RWPE2 (cell line): Measurements from ENCODE around the gene MYL12B.
A peak's percentile ranks its signal among the peaks of the same experiment; 100 is the strongest.
"Not testable (repeated sequence)": the region's sequence is repeated elsewhere in the genome, so short reads cannot be mapped to it uniquely, and the experiment has no call there.

Experiments
- ATAC-seq: fragments of 200-7000 bp; cut with Tn5 transposase; 3 replicates; pipeline ENCODE4 v1.9.1; 2021; ENCODE audit warnings: low read depth
- DNase-seq: peaks from one replicate; pipeline ENCODE4 v3.0.0-alpha.2; 2020; ENCODE audit warnings: low spot score
- H3K27ac ChIP-seq: fragments of 450-650 bp; 2 replicates; pipeline ENCODE4 v1.5.1; 2017; ENCODE audit warnings: mild to moderate bottlenecking; ENCODE audit not compliant: poor library complexity, severe bottlenecking
- H3K27me3 ChIP-seq: fragments of 250-450 bp; sonication (Bioruptor Pico); 2 replicates; pipeline ENCODE4 v1.5.1; 2021; ENCODE audit warnings: mild to moderate bottlenecking, moderate library complexity; ENCODE audit not compliant: insufficient read depth, poor library complexity, severe bottlenecking
- H3K36me3 ChIP-seq: fragments of 250-450 bp; sonication (Bioruptor Pico); 2 replicates; pipeline ENCODE4 v1.5.1; 2020; ENCODE audit warnings: low read depth, mild to moderate bottlenecking, moderate library complexity
- H3K4me1 ChIP-seq: fragments of 250-450 bp; sonication (Bioruptor Pico); 2 replicates; pipeline ENCODE4 v1.5.1; 2021; ENCODE audit warnings: mild to moderate bottlenecking, moderate library complexity; ENCODE audit not compliant: insufficient read depth, poor library complexity, severe bottlenecking
- H3K4me3 ChIP-seq: fragments of 250-450 bp; sonication (Bioruptor Pico); 2 replicates; pipeline ENCODE4 v1.5.1; 2021; ENCODE audit warnings: mild to moderate bottlenecking, moderate library complexity; ENCODE audit not compliant: severe bottlenecking
- H3K9me3 ChIP-seq: fragments of 250-450 bp; sonication (Bioruptor Pico); 2 replicates; pipeline ENCODE4 v1.5.1; 2021; ENCODE audit warnings: mild to moderate bottlenecking, moderate library complexity; ENCODE audit not compliant: severe bottlenecking
- CTCF ChIP-seq: fragments of 450-650 bp; IDR thresholded peaks from one replicate; pipeline ENCODE4 v1.5.1; 2017; ENCODE audit warnings: mild to moderate bottlenecking, moderate library complexity; ENCODE audit not compliant: poor library complexity, severe bottlenecking

MYL12B gene

GRCh38 chr18:3313685-3314084, 51.8 kb downstream of the MYL12B start:
- Histone ChIP-seq H3K4me1 (peaks cover under 1% of the 10 kb centered on the region), H3K27me3 (no peaks in the 10 kb centered on the region), H3K4me3 (no peak overlapping the region), H3K27ac (no peak overlapping the region), H3K9me3 (no peaks in the 10 kb centered on the region), H3K36me3 (no peaks in the 10 kb centered on the region)
- DNase-seq, result no peak
- no peak for TF ChIP-seq CTCF
- no peak for ATAC-seq

- H3K27ac ChIP-seq, ATAC-seq: not testable (repeated sequence)
Measured at GRCh38 chr18:3315344-3315743, 53.4 kb downstream of the MYL12B start.

GRCh38 chr18:3319399-3319798, 57.5 kb downstream of the MYL12B start:
- H3K27ac ChIP-seq, result no peak overlapping the region
- H3K36me3 ChIP-seq, result no peaks in the 10 kb centered on the region
- peaks cover 43% of the 10 kb centered on the region for H3K4me1 ChIP-seq
- H3K9me3 ChIP-seq, result no peaks in the 10 kb centered on the region
- DNase-seq (no peak), ATAC-seq (no peak)
- no peaks in the 10 kb centered on the region for H3K27me3 ChIP-seq
- no peak overlapping the region for H3K4me3 ChIP-seq
- no peak for TF ChIP-seq CTCF

More at GRCh38 chr18:3315344-3315743, 53.4 kb downstream of the MYL12B start:
- H3K4me1 ChIP-seq, result peaks cover 15% of the 10 kb centered on the region
- not testable (repeated sequence) for H3K4me3 ChIP-seq, H3K36me3 ChIP-seq, DNase-seq, H3K27me3 ChIP-seq, H3K9me3 ChIP-seq

- peaks cover 43% of the 10 kb centered on the region for H3K4me1 ChIP-seq
- H3K36me3 ChIP-seq, result no peaks in the 10 kb centered on the region
- H3K9me3 ChIP-seq, result no peaks in the 10 kb centered on the region
- peak overlapping the region; percentile 62 for H3K27ac ChIP-seq
- H3K4me3 ChIP-seq, result no peak overlapping the region
- ATAC-seq (no peak), DNase-seq (no peak)
- no peak for TF ChIP-seq CTCF
- no peaks in the 10 kb centered on the region for H3K27me3 ChIP-seq
Measured at GRCh38 chr18:3319894-3320454, 58.0 kb downstream of the MYL12B start.

- H3K4me3 ChIP-seq, result no peak overlapping the region
- DNase-seq (peak; percentile 95), ATAC-seq (peak; percentile 94)
- H3K4me1 ChIP-seq, result peaks cover 43% of the 10 kb centered on the region
- peak overlapping the region; percentile 62 for H3K27ac ChIP-seq
- no peaks in the 10 kb centered on the region for H3K27me3 ChIP-seq
- no peaks in the 10 kb centered on the region for H3K36me3 ChIP-seq
- no peaks in the 10 kb centered on the region for H3K9me3 ChIP-seq
- no peak for TF ChIP-seq CTCF
Measured at GRCh38 chr18:3321133-3321812, 59.3 kb downstream of the MYL12B start.
